ENCODE data around the gene MIEF1. TPM values are rescaled to one million over a fixed set of nuclear protein-coding genes. Genes with fewer than 3 reads are reported as not detected.

The MIEF1 gene
- total and polyA plus RNA-seq, 2 of the 8 experiments (the other 6 are each of a cell fraction or from before 2014, with no cell fraction given), result 16.8 to 32.7 TPM

DNA sequence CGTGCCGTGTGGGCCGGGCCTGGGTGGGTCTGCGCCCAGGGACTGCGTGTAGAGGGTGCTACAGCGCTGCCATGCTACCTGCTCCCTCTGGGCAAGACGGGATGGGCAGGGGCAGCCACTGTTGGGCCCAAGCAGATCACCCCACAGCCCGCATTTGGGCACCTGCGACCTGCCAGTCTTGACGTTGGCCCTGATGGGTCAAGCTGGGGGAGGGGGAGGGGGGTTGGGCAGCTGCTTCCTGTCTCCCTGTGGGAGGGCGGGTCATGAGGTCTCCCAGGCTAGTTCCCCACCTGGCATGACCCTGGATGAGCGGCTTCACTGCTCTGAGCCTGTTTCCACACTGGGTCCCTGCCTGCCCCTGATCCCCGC, 33.3 kb downstream of the MIEF1 start (continued):
- TF ChIP-seq RAD21 (IDR thresholded peaks at IDR 0.05 in 1 of 2, conservative IDR thresholded peaks at IDR 0.05 in 1 of 2; ENCODE audit: low read depth in 2 of 2, low read length in 2 of 2), result peak in 1 of 2 experiments; percentile 1; a peak in 1 of 4 replicates
